ENCODE data around the gene OSBPL2.

GRCh38 chr20:62311832-62312661, 73.7 kb downstream of the OSBPL2 start:
- TF ChIP-seq CTCF (conservative IDR thresholded peaks at IDR 0.05; ENCODE audit: low read depth, low read length) (no peak), EZH2 (IDR thresholded peaks at IDR 0.05; ENCODE audit: borderline replicate concordance, low read depth, low read length, poor library complexity, severe bottlenecking) (no peak)
